Testis (tissue), 2 donors: ENCODE data around the gene AGK.

Source experiments
- CTCF ChIP-seq, 3 experiments: fragments of 450-650 bp in 2 of 3; fragments of 200-600 bp in 1 of 3; sonication (generic) in 1 of 3; IDR thresholded peaks; one replicate each; pipeline ENCODE4 v1.5.1; 2016 to 2019; ENCODE audit warnings: antibody characterized with exemption in 3 of 3, mild to moderate bottlenecking in 2 of 3, moderate library complexity in 1 of 3
- POLR2A ChIP-seq: fragments of 450-650 bp; IDR thresholded peaks from one replicate; pipeline ENCODE4 v1.6.1; 2017; ENCODE audit warnings: antibody characterized with exemption, mild to moderate bottlenecking, moderate library complexity

- no peak for TF ChIP-seq CTCF (IDR thresholded peaks at IDR 0.05)
- no peak for TF ChIP-seq POLR2A
These were observed 7.5 kb downstream of the AGK start for GRCh38 chr7:141558544-141559183.
